Nephron progenitor cell (in vitro differentiated cells): Measurements from ENCODE around the gene DPP10.

ENCODE experiments used
- DNase-seq: peaks from one replicate; pipeline ENCODE4 v3.0.0; 2021
- H3K27ac Mint-ChIP-seq: 2 replicates; pipeline ENCODE4 v1.8.0; 2021; ENCODE audit warnings: mild to moderate bottlenecking, moderate library complexity, mixed read lengths
- H3K27me3 Mint-ChIP-seq: 2 replicates; pipeline ENCODE4 v1.8.0; 2021; ENCODE audit warnings: mild to moderate bottlenecking, low read depth, mixed read lengths; ENCODE audit not compliant: poor library complexity
- H3K36me3 Mint-ChIP-seq: 2 replicates; pipeline ENCODE4 v1.8.0; 2021; ENCODE audit warnings: low read depth, mixed read lengths
- H3K4me1 Mint-ChIP-seq: 2 replicates; pipeline ENCODE4 v1.8.0; 2021; ENCODE audit warnings: mixed read lengths
- H3K4me3 Mint-ChIP-seq: 2 replicates; pipeline ENCODE4 v1.8.0; 2021; ENCODE audit warnings: mild to moderate bottlenecking, moderate library complexity, mixed read lengths
- H3K9me3 Mint-ChIP-seq: 2 replicates; pipeline ENCODE4 v1.8.0; 2021; ENCODE audit warnings: mild to moderate bottlenecking, moderate library complexity, mixed read lengths
- TF ChIP-seq, protein P1 (sequence below): fragments of 200-600 bp; sonication (generic); IDR thresholded peaks from 2 replicates; pipeline ENCODE4 v1.5.0; 2021; ENCODE audit warnings: antibody characterized with exemption

Gene DPP10

DNA sequence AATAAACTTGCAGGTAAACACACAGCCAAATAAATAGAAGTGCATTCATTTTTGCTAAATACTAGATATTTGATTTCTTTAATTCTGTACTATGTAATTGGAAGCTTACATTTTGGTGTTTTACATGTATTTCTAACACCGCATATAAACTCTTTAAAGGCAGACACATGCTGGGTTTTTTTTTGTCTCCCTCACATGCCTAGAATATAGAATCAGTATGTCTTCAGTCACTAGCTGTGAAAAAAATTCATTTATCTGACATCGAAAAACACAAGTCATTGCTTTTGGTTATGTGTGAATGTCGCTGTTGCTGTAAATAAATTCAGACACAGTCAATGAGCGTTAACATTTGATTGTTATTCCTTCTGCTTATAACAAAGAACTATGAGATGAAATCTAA is 1101.0 kb downstream of the DPP10 start:
- Mint-ChIP-seq H3K4me1 (peaks cover 5% of the 10 kb centered on the region), H3K9me3 (no peaks in the 10 kb centered on the region), H3K36me3 (no peaks in the 10 kb centered on the region), H3K27ac (no peak overlapping the region), H3K27me3 (no peaks in the 10 kb centered on the region), H3K4me3 (no peak overlapping the region)
- no peak for DNase-seq
- TF ChIP-seq, protein P1, sequence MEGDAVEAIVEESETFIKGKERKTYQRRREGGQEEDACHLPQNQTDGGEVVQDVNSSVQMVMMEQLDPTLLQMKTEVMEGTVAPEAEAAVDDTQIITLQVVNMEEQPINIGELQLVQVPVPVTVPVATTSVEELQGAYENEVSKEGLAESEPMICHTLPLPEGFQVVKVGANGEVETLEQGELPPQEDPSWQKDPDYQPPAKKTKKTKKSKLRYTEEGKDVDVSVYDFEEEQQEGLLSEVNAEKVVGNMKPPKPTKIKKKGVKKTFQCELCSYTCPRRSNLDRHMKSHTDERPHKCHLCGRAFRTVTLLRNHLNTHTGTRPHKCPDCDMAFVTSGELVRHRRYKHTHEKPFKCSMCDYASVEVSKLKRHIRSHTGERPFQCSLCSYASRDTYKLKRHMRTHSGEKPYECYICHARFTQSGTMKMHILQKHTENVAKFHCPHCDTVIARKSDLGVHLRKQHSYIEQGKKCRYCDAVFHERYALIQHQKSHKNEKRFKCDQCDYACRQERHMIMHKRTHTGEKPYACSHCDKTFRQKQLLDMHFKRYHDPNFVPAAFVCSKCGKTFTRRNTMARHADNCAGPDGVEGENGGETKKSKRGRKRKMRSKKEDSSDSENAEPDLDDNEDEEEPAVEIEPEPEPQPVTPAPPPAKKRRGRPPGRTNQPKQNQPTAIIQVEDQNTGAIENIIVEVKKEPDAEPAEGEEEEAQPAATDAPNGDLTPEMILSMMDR, result no peak

DNA sequence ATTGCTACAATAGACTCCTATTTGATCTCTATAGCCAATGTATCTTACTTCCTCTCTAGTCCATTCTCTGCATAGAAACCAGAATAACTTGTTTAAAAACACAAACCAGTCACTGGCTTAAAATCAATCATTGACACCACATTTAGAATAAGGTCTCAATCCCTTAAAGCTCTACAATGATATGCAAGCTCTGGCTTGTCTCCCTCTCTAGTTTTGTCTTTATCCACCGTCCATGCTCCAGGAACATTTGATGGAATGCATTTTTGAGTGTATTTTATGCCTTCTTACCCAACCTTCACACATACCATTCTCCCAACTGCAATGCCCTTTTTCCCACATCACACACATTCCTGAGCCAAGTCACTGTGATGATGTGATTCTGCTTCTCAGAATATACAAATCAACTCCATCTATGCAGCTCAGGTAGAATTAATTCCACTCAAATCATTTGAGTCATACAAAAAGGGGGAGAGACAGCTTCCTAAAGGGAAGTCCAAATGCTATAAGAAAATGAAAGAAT is 1107.2 kb downstream of the DPP10 start:
- Mint-ChIP-seq H3K36me3 (no peaks in the 10 kb centered on the region), H3K27me3 (peaks cover 6% of the 10 kb centered on the region), H3K4me1 (no peaks in the 10 kb centered on the region), H3K4me3 (no peak overlapping the region), H3K9me3 (no peaks in the 10 kb centered on the region), H3K27ac (no peak overlapping the region)
- TF ChIP-seq, protein P1, result no peak
- DNase-seq, result no peak

DNA sequence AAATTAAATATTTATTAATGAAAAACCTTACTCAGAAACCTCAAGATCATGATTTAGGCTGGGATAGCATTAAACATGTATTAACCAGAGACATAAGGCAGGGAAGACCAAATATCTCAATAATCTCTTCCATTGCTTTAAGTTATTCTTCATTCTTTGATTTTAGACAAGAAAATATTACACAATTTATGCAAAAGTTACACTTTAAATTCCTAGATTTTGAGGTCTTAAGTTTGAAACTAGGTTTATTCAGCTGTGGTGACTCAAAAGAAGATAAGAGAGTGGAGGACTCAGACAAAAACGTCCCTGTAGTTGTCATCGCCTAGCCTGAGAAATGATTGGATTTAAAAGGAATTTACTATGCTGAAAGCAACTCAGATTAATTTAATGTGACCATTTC is 1110.3 kb downstream of the DPP10 start:
- TF ChIP-seq, protein P1, result no peak
- no peak overlapping the region for H3K4me3 Mint-ChIP-seq
- no peak for DNase-seq
- H3K27ac Mint-ChIP-seq, result no peak overlapping the region
- no peaks in the 10 kb centered on the region for H3K4me1 Mint-ChIP-seq
- H3K9me3 Mint-ChIP-seq, result no peaks in the 10 kb centered on the region
- peaks cover 6% of the 10 kb centered on the region for H3K27me3 Mint-ChIP-seq
- H3K36me3 Mint-ChIP-seq, result no peaks in the 10 kb centered on the region

DNA sequence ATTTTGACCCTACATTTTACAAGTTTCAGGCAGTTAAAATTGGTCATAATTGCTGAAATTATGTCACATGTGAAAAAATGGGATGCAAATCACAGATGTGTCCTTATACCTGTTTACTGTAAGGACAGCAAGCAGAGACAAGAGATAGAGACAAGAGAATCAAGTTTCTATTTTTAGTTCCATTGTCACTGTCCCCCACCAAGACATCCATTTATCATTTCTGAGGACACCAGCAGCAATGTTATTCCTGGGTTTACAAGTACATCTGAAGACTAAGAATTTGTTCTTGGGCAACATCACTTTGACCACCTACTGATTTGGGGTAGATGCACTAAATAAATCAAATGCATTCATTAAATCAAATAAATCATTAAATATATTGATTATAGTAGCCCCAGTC is 1111.7 kb downstream of the DPP10 start:
- peaks cover 5% of the 10 kb centered on the region for H3K27me3 Mint-ChIP-seq
- H3K27ac Mint-ChIP-seq, result no peak overlapping the region
- no peaks in the 10 kb centered on the region for H3K9me3 Mint-ChIP-seq
- no peak for DNase-seq
- H3K4me1 Mint-ChIP-seq, result no peaks in the 10 kb centered on the region
- TF ChIP-seq, protein P1, result no peak
- no peaks in the 10 kb centered on the region for H3K36me3 Mint-ChIP-seq
- H3K4me3 Mint-ChIP-seq, result no peak overlapping the region

DNA sequence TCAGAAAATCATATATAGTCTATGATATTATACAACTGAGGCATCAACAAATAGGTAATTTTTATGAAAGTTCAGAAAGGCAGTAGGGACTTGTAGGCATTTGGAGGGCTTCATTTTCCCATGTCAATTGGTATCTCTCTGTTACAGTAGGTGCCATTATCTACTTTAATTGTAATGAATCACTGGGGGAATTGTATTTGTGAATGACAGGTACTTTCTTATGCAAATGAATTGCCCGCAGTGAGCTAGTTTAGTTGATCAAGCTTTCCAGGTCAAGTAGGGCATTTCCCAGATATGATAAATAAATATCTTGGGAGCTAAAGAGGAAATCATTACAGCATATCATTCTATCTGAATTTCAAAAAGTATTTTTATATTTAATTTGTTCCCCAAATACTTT is 1116.3 kb downstream of the DPP10 start:
- peaks cover 4% of the 10 kb centered on the region for H3K27me3 Mint-ChIP-seq
- no peak for DNase-seq
- TF ChIP-seq, protein P1, result no peak
- H3K36me3 Mint-ChIP-seq, result no peaks in the 10 kb centered on the region
- H3K9me3 Mint-ChIP-seq, result no peaks in the 10 kb centered on the region
- H3K4me3 Mint-ChIP-seq, result no peak overlapping the region
- H3K4me1 Mint-ChIP-seq, result peaks cover 10% of the 10 kb centered on the region
- no peak overlapping the region for H3K27ac Mint-ChIP-seq

DNA sequence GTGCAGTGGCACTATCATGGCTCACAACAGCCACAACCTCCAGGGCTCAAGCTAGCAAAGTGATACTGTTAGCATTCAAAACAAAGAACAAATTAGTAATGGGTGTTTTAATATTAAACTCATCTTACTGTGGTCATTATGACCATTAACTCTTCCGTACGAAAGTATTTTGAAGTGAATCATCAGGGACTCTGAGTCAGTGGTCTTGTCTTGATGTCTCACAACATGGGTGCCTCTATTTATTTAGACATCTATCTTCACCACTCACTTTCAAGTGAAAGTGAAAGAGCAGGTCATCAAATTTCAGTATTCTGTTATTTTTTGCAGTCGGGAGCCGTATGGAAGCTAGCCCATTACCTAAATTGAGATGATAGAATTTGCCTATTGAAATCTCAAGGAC is 1118.2 kb downstream of the DPP10 start:
- no peak for DNase-seq
- H3K9me3 Mint-ChIP-seq, result no peaks in the 10 kb centered on the region
- TF ChIP-seq, protein P1, result no peak
- H3K4me3 Mint-ChIP-seq, result no peak overlapping the region
- peaks cover 18% of the 10 kb centered on the region for H3K4me1 Mint-ChIP-seq
- no peaks in the 10 kb centered on the region for H3K36me3 Mint-ChIP-seq
- H3K27me3 Mint-ChIP-seq, result peaks cover 3% of the 10 kb centered on the region
- H3K27ac Mint-ChIP-seq, result no peak overlapping the region
